ENCODE data around the gene KRT15. TPM values are rescaled to one million over a fixed set of nuclear protein-coding genes. Genes with fewer than 3 reads are reported as not detected.
A peak's percentile ranks its signal among the peaks of the same experiment; 100 is the strongest.

KRT15 gene
- polyA plus RNA-seq, 3 donors, result 0.03 TPM; not detected in 2

- no peak overlapping the region for H3K4me3 ChIP-seq (replicated peaks in 1 of 3; ENCODE audit: low read depth in 2 of 3, low read length in 3 of 3)
- Mint-ChIP-seq H3K4me3 (peak overlapping the region in 1 of 2 donors; percentile 82), H3K9me3 (peaks cover 0 to 14% (median 7%) of the 10 kb centered on the region in 7 donors), H3K27me3 (ENCODE audit: low read depth in 3 of 3) (peaks cover 60 to 80% (median 64%) of the 10 kb centered on the region in 3 donors), H3K4me1 (peaks cover 15% of the 10 kb centered on the region), H3K27ac (peak overlapping the region in 2 of 7 donors; percentile 9 to 11), H3K36me3 (peaks cover 2 to 3% of the 10 kb centered on the region in 2 donors)
- TF ChIP-seq CTCF (IDR thresholded peaks at IDR 0.05), result no peak
- intact Hi-C loops (cut with micrococcal nuclease), result no loop called here
- peaks cover 6 to 10% of the 10 kb centered on the region in 2 donors for H3K4me1 ChIP-seq (ENCODE audit: control insufficient read depth in 1 of 2, insufficient read depth in 2 of 2, low read length in 2 of 2)
- H3K27me3 ChIP-seq (ENCODE audit: control insufficient read depth in 2 of 2, insufficient read depth in 2 of 2, low read length in 2 of 2), result peaks cover 39 to 72% of the 10 kb centered on the region in 2 donors
- DNase-seq, result no peak
- H3K27ac ChIP-seq (ENCODE audit: low read depth in 1 of 2, low read length in 2 of 2), result no peak overlapping the region
- no peak overlapping the region for H3K9ac ChIP-seq (ENCODE audit: insufficient read depth, low read length, poor library complexity, severe bottlenecking)
- H3K4me2 ChIP-seq (replicated peaks; ENCODE audit: extremely low read depth, low read length, poor library complexity, severe bottlenecking), result peak overlapping the region; percentile 14
- H3K36me3 ChIP-seq (replicated peaks in 1 of 2; ENCODE audit: control insufficient read depth in 1 of 2, insufficient read depth in 2 of 2, low read length in 2 of 2), result no peaks in the 10 kb centered on the region
- H3K9me3 ChIP-seq (replicated peaks in 1 of 2; ENCODE audit: control insufficient read depth in 1 of 2, insufficient read depth in 1 of 2, low read length in 2 of 2), result peaks cover 0 to 21% of the 10 kb centered on the region in 2 donors
- H2AFZ ChIP-seq (ENCODE audit: insufficient read depth, low read depth, low read length, poor library complexity, severe bottlenecking), result peak overlapping the region; percentile 52
- WGBS (ENCODE audit: insufficient coverage), result 10% methylated on average over 61 of the region's 62 CpGs
- no peaks in the 10 kb centered on the region for H4K20me1 ChIP-seq (ENCODE audit: insufficient read depth, low read length)
- H3K79me2 ChIP-seq (ENCODE audit: insufficient read depth, low read length), result no peaks in the 10 kb centered on the region
Observed at GRCh38 chr17:41527063-41528023, 8.7 kb upstream of the KRT15 start.

GRCh38 chr17:41524261-41524660 lies 5.6 kb upstream of the KRT15 start:
- H3K9me3 ChIP-seq (replicated peaks in 1 of 2; ENCODE audit: control insufficient read depth in 1 of 2, insufficient read depth in 1 of 2, low read length in 2 of 2), result peaks cover 0 to 21% of the 10 kb centered on the region in 2 donors
- H3K9ac ChIP-seq (ENCODE audit: insufficient read depth, low read length, poor library complexity, severe bottlenecking), result no peak overlapping the region
- H3K4me3 ChIP-seq (replicated peaks in 1 of 3; ENCODE audit: low read depth in 2 of 3, low read length in 3 of 3), result no peak overlapping the region
- H3K4me3 Mint-ChIP-seq, result no peak overlapping the region
- peaks cover 41 to 54% (median 46%) of the 10 kb centered on the region in 3 donors for H3K27me3 Mint-ChIP-seq (ENCODE audit: low read depth in 3 of 3)
- WGBS (ENCODE audit: insufficient coverage), result 96% methylated on average over 9 of the region's 11 CpGs
- no peak overlapping the region for H3K27ac ChIP-seq (ENCODE audit: low read depth in 1 of 2, low read length in 2 of 2)
- peaks cover 0 to 14% (median 5%) of the 10 kb centered on the region in 7 donors for H3K9me3 Mint-ChIP-seq
- peaks cover 2 to 3% of the 10 kb centered on the region in 2 donors for H3K36me3 Mint-ChIP-seq
- H2AFZ ChIP-seq (ENCODE audit: insufficient read depth, low read depth, low read length, poor library complexity, severe bottlenecking), result no peak overlapping the region
- no peak for DNase-seq
- H3K4me2 ChIP-seq (replicated peaks; ENCODE audit: extremely low read depth, low read length, poor library complexity, severe bottlenecking), result no peak overlapping the region
- no peaks in the 10 kb centered on the region for H4K20me1 ChIP-seq (ENCODE audit: insufficient read depth, low read length)
- peaks cover 15 to 21% of the 10 kb centered on the region in 2 donors for H3K4me1 ChIP-seq (ENCODE audit: control insufficient read depth in 1 of 2, insufficient read depth in 2 of 2, low read length in 2 of 2)
- H3K4me1 Mint-ChIP-seq, result peaks cover 19% of the 10 kb centered on the region
- H3K27me3 ChIP-seq (ENCODE audit: control insufficient read depth in 2 of 2, insufficient read depth in 2 of 2, low read length in 2 of 2), result peaks cover 21 to 45% of the 10 kb centered on the region in 2 donors
- H3K36me3 ChIP-seq (replicated peaks in 1 of 2; ENCODE audit: control insufficient read depth in 1 of 2, insufficient read depth in 2 of 2, low read length in 2 of 2), result no peaks in the 10 kb centered on the region
- H3K27ac Mint-ChIP-seq, result no peak overlapping the region
- no peaks in the 10 kb centered on the region for H3K79me2 ChIP-seq (ENCODE audit: insufficient read depth, low read length)
- intact Hi-C loops (cut with micrococcal nuclease), result no loop called here
- TF ChIP-seq CTCF (IDR thresholded peaks at IDR 0.05), result no peak
